GM23338 (cell line): ENCODE data around the gene ADAMTS17. TPM values are rescaled to one million over a fixed set of nuclear protein-coding genes. Genes with fewer than 3 reads are reported as not detected.

Source experiments
- ATAC-seq: fragments of 200-7000 bp; cut with Tn5 transposase; 3 replicates; pipeline ENCODE4 v1.9.1; 2020
- DNase-seq: peaks from one replicate; pipeline ENCODE4 v3.0.0-alpha.2; 2015; ENCODE audit warnings: low spot score
- H2AFZ ChIP-seq: fragments of 200-600 bp; sonication (generic); 2 replicates; pipeline ENCODE4 v1.8.0; 2016; ENCODE audit warnings: antibody characterized with exemption, mild to moderate bottlenecking, moderate library complexity
- H3F3A ChIP-seq: fragments of 200-600 bp; sonication (generic); replicated peaks from 2 replicates; pipeline ENCODE4 v1.8.0; 2017; ENCODE audit warnings: antibody characterized with exemption, mixed run types, low read depth
- H3K27ac ChIP-seq: fragments of 200-600 bp; sonication (generic); 2 replicates; pipeline ENCODE4 v1.6.1; 2016; ENCODE audit warnings: low read depth
- H3K27me3 ChIP-seq: fragments of 200-600 bp; sonication (generic); 2 replicates; pipeline ENCODE4 v1.8.0; 2016; ENCODE audit warnings: mild to moderate bottlenecking, mixed run types, moderate library complexity; ENCODE audit not compliant: insufficient read depth
- H3K36me3 ChIP-seq: fragments of 200-600 bp; sonication (generic); 2 replicates; pipeline ENCODE4 v1.8.0; 2016; ENCODE audit warnings: mild to moderate bottlenecking; ENCODE audit not compliant: insufficient read depth
- H3K4me1 ChIP-seq: fragments of 200-600 bp; sonication (generic); 2 replicates; pipeline ENCODE4 v1.8.0; 2016; ENCODE audit warnings: mild to moderate bottlenecking, moderate library complexity; ENCODE audit not compliant: insufficient read depth
- H3K4me2 ChIP-seq: fragments of 200-600 bp; sonication (generic); 2 replicates; pipeline ENCODE4 v1.7.1; 2017; ENCODE audit warnings: mixed run types
- H3K4me3 ChIP-seq: fragments of 200-600 bp; sonication (generic); 2 replicates; pipeline ENCODE4 v1.6.1; 2016; ENCODE audit warnings: mixed run types
- H3K79me2 ChIP-seq: fragments of 200-600 bp; sonication (generic); replicated peaks from 2 replicates; pipeline ENCODE4 v1.8.0; 2017; ENCODE audit warnings: mild to moderate bottlenecking; ENCODE audit not compliant: insufficient read depth
- H3K9me2 ChIP-seq: fragments of 200-600 bp; sonication (generic); 2 replicates; pipeline ENCODE4 v1.8.0; 2017; ENCODE audit not compliant: insufficient read depth
- H4K20me1 ChIP-seq: fragments of 200-600 bp; sonication (generic); replicated peaks from 2 replicates; pipeline ENCODE4 v1.8.0; 2017; ENCODE audit warnings: mild to moderate bottlenecking; ENCODE audit not compliant: insufficient read depth
- H3K27ac Mint-ChIP-seq: 2 replicates; pipeline ENCODE4 v1.8.0; 2020; ENCODE audit warnings: inconsistent platforms, mild to moderate bottlenecking, moderate library complexity, mixed read lengths
- H3K27me3 Mint-ChIP-seq: 3 replicates; pipeline ENCODE4 v1.8.0; 2022; ENCODE audit warnings: low read depth, mild to moderate bottlenecking, moderate library complexity, mixed read lengths, inconsistent platforms; ENCODE audit not compliant: insufficient read depth, poor library complexity
- H3K36me3 Mint-ChIP-seq: 3 replicates; pipeline ENCODE4 v1.8.0; 2021; ENCODE audit warnings: low read depth, mild to moderate bottlenecking, inconsistent platforms, moderate library complexity, mixed read lengths
- H3K4me1 Mint-ChIP-seq: 3 replicates; pipeline ENCODE4 v1.8.0; 2020; ENCODE audit warnings: mild to moderate bottlenecking, inconsistent platforms, mixed read lengths
- H3K4me3 Mint-ChIP-seq: 3 replicates; pipeline ENCODE4 v1.8.0; 2021; ENCODE audit warnings: moderate library complexity, mild to moderate bottlenecking, inconsistent platforms, mixed read lengths
- H3K9me3 Mint-ChIP-seq: 3 replicates; pipeline ENCODE4 v1.8.0; 2020; ENCODE audit warnings: moderate library complexity, mild to moderate bottlenecking, inconsistent platforms, mixed read lengths
- CREB1 ChIP-seq: fragments of 250-450 bp; sonication (Bioruptor Pico); IDR thresholded peaks from 2 replicates; pipeline ENCODE4 v1.5.0; 2020; ENCODE audit warnings: low read depth, mild to moderate bottlenecking, moderate library complexity
- EZH2 ChIP-seq: fragments of 200-600 bp; sonication (generic); IDR thresholded peaks from one replicate; pipeline ENCODE4 v1.8.0; 2017; ENCODE audit warnings: antibody characterized with exemption, mild to moderate bottlenecking, low read depth; ENCODE audit not compliant: unreplicated experiment
- EZH2phosphoT487 ChIP-seq: fragments of 200-600 bp; sonication (generic); IDR thresholded peaks from one replicate; pipeline ENCODE4 v1.8.1; 2018; ENCODE audit warnings: antibody characterized with exemption; ENCODE audit not compliant: unreplicated experiment
- JUNB ChIP-seq: IDR thresholded peaks from one replicate; pipeline ENCODE4 v1.6.1; 2016; ENCODE audit warnings: antibody characterized with exemption; ENCODE audit not compliant: unreplicated experiment
- NANOG ChIP-seq: IDR thresholded peaks from 2 replicates; pipeline ENCODE4 v1.6.1; 2016; ENCODE audit warnings: antibody characterized with exemption, borderline replicate concordance
- POLR2AphosphoS5 ChIP-seq: IDR thresholded peaks from 2 replicates; pipeline ENCODE4 v1.6.1; 2016; ENCODE audit warnings: antibody characterized with exemption, low read depth
- STAT1 ChIP-seq: IDR thresholded peaks from one replicate; pipeline ENCODE4 v1.6.1; 2016; ENCODE audit warnings: antibody characterized with exemption; ENCODE audit not compliant: unreplicated experiment
- ZNF114 ChIP-seq: fragments of 250-450 bp; sonication (Bioruptor Pico); IDR thresholded peaks from 2 replicates; pipeline ENCODE4 v1.5.0; 2020; ENCODE audit warnings: mild to moderate bottlenecking, moderate library complexity
- ZNF331 ChIP-seq: fragments of 250-450 bp; sonication (Bioruptor Pico); IDR thresholded peaks from 2 replicates; pipeline ENCODE4 v1.5.0; 2020; ENCODE audit warnings: low read depth, mild to moderate bottlenecking, moderate library complexity
- polyA plus RNA-seq: library from polyadenylated mRNA; unstranded; fragments of >200 nt; fragmentation: Nextera tagmentation; extraction: Ambion mirVana; gene quantifications from 2 replicates; pipeline ENCODE4 v1.2.1, GENCODE V29; 2016
- total RNA-seq: library from RNA; depleted of rRNA; stranded (reverse); fragments of >200 nt; shearing (Covaris generic); gene quantifications from 2 replicates; pipeline ENCODE4 v1.2.3, GENCODE V29; 2014
- TF ChIP-seq, protein P1 (sequence below): IDR thresholded peaks from 2 replicates; pipeline ENCODE4 v1.6.1; 2016; ENCODE audit warnings: antibody characterized with exemption
- TF ChIP-seq, protein P2 (sequence below), 2 experiments: fragments of 200-600 bp in 1 of 2; sonication (generic) in 1 of 2; conservative IDR thresholded peaks; 2 replicates each; pipeline versions ENCODE4 v1.5.1 to v1.6.1; 2016 to 2017; ENCODE audit warnings: antibody characterized with exemption in 2 of 2, low read depth in 2 of 2, mild to moderate bottlenecking in 2 of 2, moderate library complexity in 1 of 2
- TF ChIP-seq, protein P3 (sequence below): IDR thresholded peaks from one replicate; pipeline ENCODE4 v1.6.1; 2018; ENCODE audit warnings: antibody characterized with exemption; ENCODE audit not compliant: unreplicated experiment
- TF ChIP-seq, protein P4 (sequence below): fragments of 250-450 bp; sonication (Bioruptor Pico); IDR thresholded peaks from 2 replicates; pipeline ENCODE4 v1.5.0; 2020; ENCODE audit warnings: mild to moderate bottlenecking, moderate library complexity

Gene ADAMTS17
- total and polyA plus RNA-seq, 2 experiments from 2014 or later: 0.60 to 3.8 TPM

DNA sequence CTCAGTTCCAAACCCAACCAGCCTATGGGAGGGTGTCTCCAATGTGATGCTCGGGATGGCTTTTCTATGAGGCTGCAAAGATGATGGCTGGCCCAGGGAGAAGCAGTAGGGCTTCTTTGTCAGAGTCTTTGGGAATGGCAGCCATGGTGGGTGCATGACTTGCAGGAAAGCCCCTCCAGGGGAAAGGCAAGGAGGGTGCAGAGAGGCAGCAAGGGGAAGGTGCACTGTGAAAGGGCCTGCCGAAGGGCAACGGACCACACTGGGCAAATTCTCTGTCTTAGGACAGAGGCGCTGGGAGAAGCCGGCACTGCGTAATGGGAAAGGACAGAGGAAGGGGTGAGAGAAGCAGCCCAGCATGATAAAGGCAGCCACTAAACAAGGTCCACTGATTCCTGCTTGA is 305.8 kb downstream of the ADAMTS17 start:
- Mint-ChIP-seq H3K27me3 (peaks cover 3% of the 10 kb centered on the region), H3K27ac (no peak overlapping the region), H3K36me3 (no peaks in the 10 kb centered on the region), H3K4me1 (no peaks in the 10 kb centered on the region), H3K9me3 (no peaks in the 10 kb centered on the region), H3K4me3 (no peak overlapping the region)
- TF ChIP-seq ZNF331 (CRISPR knock-in tag) (no peak), NANOG (no peak), EZH2 (no peak), CREB1 (no peak), STAT1 (no peak), ZNF114 (CRISPR knock-in tag) (no peak), EZH2phosphoT487 (no peak), JUNB (no peak), POLR2AphosphoS5 (no peak)
- TF ChIP-seq, protein P1, sequence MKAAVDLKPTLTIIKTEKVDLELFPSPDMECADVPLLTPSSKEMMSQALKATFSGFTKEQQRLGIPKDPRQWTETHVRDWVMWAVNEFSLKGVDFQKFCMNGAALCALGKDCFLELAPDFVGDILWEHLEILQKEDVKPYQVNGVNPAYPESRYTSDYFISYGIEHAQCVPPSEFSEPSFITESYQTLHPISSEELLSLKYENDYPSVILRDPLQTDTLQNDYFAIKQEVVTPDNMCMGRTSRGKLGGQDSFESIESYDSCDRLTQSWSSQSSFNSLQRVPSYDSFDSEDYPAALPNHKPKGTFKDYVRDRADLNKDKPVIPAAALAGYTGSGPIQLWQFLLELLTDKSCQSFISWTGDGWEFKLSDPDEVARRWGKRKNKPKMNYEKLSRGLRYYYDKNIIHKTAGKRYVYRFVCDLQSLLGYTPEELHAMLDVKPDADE: no peak
- TF ChIP-seq, protein P2, sequence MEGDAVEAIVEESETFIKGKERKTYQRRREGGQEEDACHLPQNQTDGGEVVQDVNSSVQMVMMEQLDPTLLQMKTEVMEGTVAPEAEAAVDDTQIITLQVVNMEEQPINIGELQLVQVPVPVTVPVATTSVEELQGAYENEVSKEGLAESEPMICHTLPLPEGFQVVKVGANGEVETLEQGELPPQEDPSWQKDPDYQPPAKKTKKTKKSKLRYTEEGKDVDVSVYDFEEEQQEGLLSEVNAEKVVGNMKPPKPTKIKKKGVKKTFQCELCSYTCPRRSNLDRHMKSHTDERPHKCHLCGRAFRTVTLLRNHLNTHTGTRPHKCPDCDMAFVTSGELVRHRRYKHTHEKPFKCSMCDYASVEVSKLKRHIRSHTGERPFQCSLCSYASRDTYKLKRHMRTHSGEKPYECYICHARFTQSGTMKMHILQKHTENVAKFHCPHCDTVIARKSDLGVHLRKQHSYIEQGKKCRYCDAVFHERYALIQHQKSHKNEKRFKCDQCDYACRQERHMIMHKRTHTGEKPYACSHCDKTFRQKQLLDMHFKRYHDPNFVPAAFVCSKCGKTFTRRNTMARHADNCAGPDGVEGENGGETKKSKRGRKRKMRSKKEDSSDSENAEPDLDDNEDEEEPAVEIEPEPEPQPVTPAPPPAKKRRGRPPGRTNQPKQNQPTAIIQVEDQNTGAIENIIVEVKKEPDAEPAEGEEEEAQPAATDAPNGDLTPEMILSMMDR (conservative IDR thresholded peaks at IDR 0.05; ENCODE audit: low read depth in 2 of 2): no peak
- TF ChIP-seq, protein P3, sequence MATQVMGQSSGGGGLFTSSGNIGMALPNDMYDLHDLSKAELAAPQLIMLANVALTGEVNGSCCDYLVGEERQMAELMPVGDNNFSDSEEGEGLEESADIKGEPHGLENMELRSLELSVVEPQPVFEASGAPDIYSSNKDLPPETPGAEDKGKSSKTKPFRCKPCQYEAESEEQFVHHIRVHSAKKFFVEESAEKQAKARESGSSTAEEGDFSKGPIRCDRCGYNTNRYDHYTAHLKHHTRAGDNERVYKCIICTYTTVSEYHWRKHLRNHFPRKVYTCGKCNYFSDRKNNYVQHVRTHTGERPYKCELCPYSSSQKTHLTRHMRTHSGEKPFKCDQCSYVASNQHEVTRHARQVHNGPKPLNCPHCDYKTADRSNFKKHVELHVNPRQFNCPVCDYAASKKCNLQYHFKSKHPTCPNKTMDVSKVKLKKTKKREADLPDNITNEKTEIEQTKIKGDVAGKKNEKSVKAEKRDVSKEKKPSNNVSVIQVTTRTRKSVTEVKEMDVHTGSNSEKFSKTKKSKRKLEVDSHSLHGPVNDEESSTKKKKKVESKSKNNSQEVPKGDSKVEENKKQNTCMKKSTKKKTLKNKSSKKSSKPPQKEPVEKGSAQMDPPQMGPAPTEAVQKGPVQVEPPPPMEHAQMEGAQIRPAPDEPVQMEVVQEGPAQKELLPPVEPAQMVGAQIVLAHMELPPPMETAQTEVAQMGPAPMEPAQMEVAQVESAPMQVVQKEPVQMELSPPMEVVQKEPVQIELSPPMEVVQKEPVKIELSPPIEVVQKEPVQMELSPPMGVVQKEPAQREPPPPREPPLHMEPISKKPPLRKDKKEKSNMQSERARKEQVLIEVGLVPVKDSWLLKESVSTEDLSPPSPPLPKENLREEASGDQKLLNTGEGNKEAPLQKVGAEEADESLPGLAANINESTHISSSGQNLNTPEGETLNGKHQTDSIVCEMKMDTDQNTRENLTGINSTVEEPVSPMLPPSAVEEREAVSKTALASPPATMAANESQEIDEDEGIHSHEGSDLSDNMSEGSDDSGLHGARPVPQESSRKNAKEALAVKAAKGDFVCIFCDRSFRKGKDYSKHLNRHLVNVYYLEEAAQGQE: no peak
- TF ChIP-seq, protein P4, sequence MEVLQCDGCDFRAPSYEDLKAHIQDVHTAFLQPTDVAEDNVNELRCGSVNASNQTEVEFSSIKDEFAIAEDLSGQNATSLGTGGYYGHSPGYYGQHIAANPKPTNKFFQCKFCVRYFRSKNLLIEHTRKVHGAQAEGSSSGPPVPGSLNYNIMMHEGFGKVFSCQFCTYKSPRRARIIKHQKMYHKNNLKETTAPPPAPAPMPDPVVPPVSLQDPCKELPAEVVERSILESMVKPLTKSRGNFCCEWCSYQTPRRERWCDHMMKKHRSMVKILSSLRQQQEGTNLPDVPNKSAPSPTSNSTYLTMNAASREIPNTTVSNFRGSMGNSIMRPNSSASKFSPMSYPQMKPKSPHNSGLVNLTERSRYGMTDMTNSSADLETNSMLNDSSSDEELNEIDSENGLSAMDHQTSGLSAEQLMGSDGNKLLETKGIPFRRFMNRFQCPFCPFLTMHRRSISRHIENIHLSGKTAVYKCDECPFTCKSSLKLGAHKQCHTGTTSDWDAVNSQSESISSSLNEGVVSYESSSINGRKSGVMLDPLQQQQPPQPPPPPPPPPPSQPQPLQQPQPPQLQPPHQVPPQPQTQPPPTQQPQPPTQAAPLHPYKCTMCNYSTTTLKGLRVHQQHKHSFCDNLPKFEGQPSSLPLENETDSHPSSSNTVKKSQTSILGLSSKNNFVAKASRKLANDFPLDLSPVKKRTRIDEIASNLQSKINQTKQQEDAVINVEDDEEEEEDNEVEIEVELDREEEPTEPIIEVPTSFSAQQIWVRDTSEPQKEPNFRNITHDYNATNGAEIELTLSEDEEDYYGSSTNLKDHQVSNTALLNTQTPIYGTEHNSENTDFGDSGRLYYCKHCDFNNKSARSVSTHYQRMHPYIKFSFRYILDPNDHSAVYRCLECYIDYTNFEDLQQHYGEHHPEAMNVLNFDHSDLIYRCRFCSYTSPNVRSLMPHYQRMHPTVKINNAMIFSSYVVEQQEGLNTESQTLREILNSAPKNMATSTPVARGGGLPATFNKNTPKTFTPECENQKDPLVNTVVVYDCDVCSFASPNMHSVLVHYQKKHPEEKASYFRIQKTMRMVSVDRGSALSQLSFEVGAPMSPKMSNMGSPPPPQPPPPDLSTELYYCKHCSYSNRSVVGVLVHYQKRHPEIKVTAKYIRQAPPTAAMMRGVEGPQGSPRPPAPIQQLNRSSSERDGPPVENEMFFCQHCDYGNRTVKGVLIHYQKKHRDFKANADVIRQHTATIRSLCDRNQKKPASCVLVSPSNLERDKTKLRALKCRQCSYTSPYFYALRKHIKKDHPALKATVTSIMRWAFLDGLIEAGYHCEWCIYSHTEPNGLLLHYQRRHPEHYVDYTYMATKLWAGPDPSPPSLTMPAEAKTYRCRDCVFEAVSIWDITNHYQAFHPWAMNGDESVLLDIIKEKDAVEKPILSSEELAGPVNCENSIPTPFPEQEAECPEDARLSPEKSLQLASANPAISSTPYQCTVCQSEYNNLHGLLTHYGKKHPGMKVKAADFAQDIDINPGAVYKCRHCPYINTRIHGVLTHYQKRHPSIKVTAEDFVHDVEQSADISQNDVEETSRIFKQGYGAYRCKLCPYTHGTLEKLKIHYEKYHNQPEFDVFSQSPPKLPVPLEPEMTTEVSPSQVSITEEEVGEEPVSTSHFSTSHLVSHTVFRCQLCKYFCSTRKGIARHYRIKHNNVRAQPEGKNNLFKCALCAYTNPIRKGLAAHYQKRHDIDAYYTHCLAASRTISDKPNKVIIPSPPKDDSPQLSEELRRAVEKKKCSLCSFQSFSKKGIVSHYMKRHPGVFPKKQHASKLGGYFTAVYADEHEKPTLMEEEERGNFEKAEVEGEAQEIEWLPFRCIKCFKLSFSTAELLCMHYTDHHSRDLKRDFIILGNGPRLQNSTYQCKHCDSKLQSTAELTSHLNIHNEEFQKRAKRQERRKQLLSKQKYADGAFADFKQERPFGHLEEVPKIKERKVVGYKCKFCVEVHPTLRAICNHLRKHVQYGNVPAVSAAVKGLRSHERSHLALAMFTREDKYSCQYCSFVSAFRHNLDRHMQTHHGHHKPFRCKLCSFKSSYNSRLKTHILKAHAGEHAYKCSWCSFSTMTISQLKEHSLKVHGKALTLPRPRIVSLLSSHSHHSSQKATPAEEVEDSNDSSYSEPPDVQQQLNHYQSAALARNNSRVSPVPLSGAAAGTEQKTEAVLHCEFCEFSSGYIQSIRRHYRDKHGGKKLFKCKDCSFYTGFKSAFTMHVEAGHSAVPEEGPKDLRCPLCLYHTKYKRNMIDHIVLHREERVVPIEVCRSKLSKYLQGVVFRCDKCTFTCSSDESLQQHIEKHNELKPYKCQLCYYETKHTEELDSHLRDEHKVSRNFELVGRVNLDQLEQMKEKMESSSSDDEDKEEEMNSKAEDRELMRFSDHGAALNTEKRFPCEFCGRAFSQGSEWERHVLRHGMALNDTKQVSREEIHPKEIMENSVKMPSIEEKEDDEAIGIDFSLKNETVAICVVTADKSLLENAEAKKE (CRISPR knock-in tag): no peak
- no peak overlapping the region for H3K4me3 ChIP-seq
- no peaks in the 10 kb centered on the region for H4K20me1 ChIP-seq
- no peaks in the 10 kb centered on the region for H3K79me2 ChIP-seq
- ATAC-seq (no peak), DNase-seq (no peak)
- H2AFZ ChIP-seq: no peak overlapping the region
- no peak overlapping the region for H3K4me2 ChIP-seq
- no peaks in the 10 kb centered on the region for H3F3A ChIP-seq
- H3K36me3 ChIP-seq: no peaks in the 10 kb centered on the region
- no peak overlapping the region for H3K27ac ChIP-seq
- no peaks in the 10 kb centered on the region for H3K27me3 ChIP-seq
- no peaks in the 10 kb centered on the region for H3K4me1 ChIP-seq
- H3K9me2 ChIP-seq: no peaks in the 10 kb centered on the region
